Sciatic nerve (tissue), 2 donors: ENCODE results near the gene ZNF234. TPM values are rescaled to one million over a fixed set of nuclear protein-coding genes. Genes with fewer than 3 reads are reported as not detected.
"Not testable (repeated sequence)": the region's sequence is repeated elsewhere in the genome, so short reads cannot be mapped to it uniquely, and the experiment has no call there.

Source experiments
- ATAC-seq: fragments of 200-7000 bp; cut with Tn5 transposase; one replicate; pipeline ENCODE4 v1.9.1; 2020; ENCODE audit warnings: mild to moderate bottlenecking, moderate library complexity
- DNase-seq: peaks from one replicate; pipeline ENCODE4 v3.0.0-alpha.2; 2020; ENCODE audit warnings: low spot score
- intact Hi-C: fragments of 100-400 bp; cut with DNase I; formaldehyde crosslinking; loops from one replicate; pipeline ENCODE4 v1.14.2; 2022
- total RNA-seq: library from RNA; stranded (reverse); fragmentation: NEBNext Ultra II Directional; extraction: Animal tissue kit (Norgen Biotek cat#: 25700); gene quantifications from one replicate; pipeline ENCODE4 v1.2.1, GENCODE V29; 2021
- donor health status: DM: no; HTN: no; CAD: no.
- donor health status: DM: no; HTN: no; CAD: no.

The ZNF234 gene
- total RNA-seq, 1 donor from 2014 or later = 16.6 TPM

GRCh38 chr19:44170660-44171059 lies 29.3 kb downstream of the ZNF234 start:
- DNase-seq, ATAC-seq, intact Hi-C loops: not testable (repeated sequence)

GRCh38 chr19:44176590-44176989 lies 35.2 kb downstream of the ZNF234 start:
- no peak for ATAC-seq
- intact Hi-C loops = no loop called here
- no peak for DNase-seq

- no peak for DNase-seq
- ATAC-seq = no peak
- intact Hi-C loops = no loop called here
Observed at GRCh38 chr19:44180968-44181367, 39.6 kb downstream of the ZNF234 start.

GRCh38 chr19:44182145-44182544 lies 40.8 kb downstream of the ZNF234 start:
- intact Hi-C loops = no loop called here
- DNase-seq (no peak), ATAC-seq (no peak)

- intact Hi-C loops = no loop called here
- ATAC-seq (no peak), DNase-seq (no peak)
Observed at GRCh38 chr19:44190020-44190419, 48.7 kb downstream of the ZNF234 start.

- intact Hi-C loops = no loop called here
- ATAC-seq (no peak), DNase-seq (no peak)
Observed at GRCh38 chr19:44192127-44192526, 50.8 kb downstream of the ZNF234 start.

- no peak for ATAC-seq
- DNase-seq = no peak
- intact Hi-C loops = no loop called here
Observed at GRCh38 chr19:44196772-44197171, 55.4 kb downstream of the ZNF234 start.

- ATAC-seq (no peak), DNase-seq (no peak)
- intact Hi-C loops = no loop called here
Observed at GRCh38 chr19:44202470-44202869, 61.1 kb downstream of the ZNF234 start.

GRCh38 chr19:44202974-44203373 lies 61.6 kb downstream of the ZNF234 start:
- intact Hi-C loops = no loop called here
- ATAC-seq (no peak), DNase-seq (no peak)

GRCh38 chr19:44203877-44204276 lies 62.5 kb downstream of the ZNF234 start:
- intact Hi-C loops, ATAC-seq, DNase-seq: not testable (repeated sequence)

- DNase-seq = no peak
- ATAC-seq = no peak
- intact Hi-C loops = no loop called here
Observed at GRCh38 chr19:44204772-44205171, 63.4 kb downstream of the ZNF234 start.

- DNase-seq (peak; percentile 92), ATAC-seq (peak; percentile 99)
- intact Hi-C loops = no loop called here
Observed at GRCh38 chr19:44207126-44207803, 65.9 kb downstream of the ZNF234 start.

Other genes starting within 250 kb of the ZNF234 start
- 16.3 TPM for gene ZNF45, start 206.3 kb upstream of the ZNF234 start, total RNA-seq
- gene ZNF221, start 190.3 kb upstream of the ZNF234 start, total RNA-seq = 12.2 TPM
- gene ZNF155, start 157.4 kb upstream of the ZNF234 start, total RNA-seq = 9.4 TPM
- 7.2 TPM for gene ZNF230, start 138.6 kb upstream of the ZNF234 start, total RNA-seq
- gene ZNF222, start 116.2 kb upstream of the ZNF234 start, total RNA-seq = 3.1 TPM
- 6.0 TPM for gene ZNF223, start 89.5 kb upstream of the ZNF234 start, total RNA-seq
- 3.2 TPM for gene ZNF284, start 69.4 kb upstream of the ZNF234 start, total RNA-seq
- gene ZNF224, start 47.2 kb upstream of the ZNF234 start, total RNA-seq = 37.6 TPM
- gene ZNF225, start 28.2 kb upstream of the ZNF234 start, total RNA-seq = 7.0 TPM
- 29.8 TPM for gene ZNF226, start 23.5 kb downstream of the ZNF234 start, total RNA-seq
- gene ZNF227, start 71.0 kb downstream of the ZNF234 start, total RNA-seq = 30.6 TPM
- gene ZNF233, start 118.3 kb downstream of the ZNF234 start, total RNA-seq = 0.40 TPM
- 11.5 TPM for gene ZNF235, start 163.5 kb downstream of the ZNF234 start, total RNA-seq
- 6.9 TPM for gene ZNF112, start 215.1 kb downstream of the ZNF234 start, total RNA-seq